Kidney epithelial cell (primary cell): ENCODE results near the gene AP3D1. TPM values are rescaled to one million over a fixed set of nuclear protein-coding genes. Genes with fewer than 3 reads are reported as not detected.

ENCODE experiments used
- DNase-seq: peaks from one replicate; pipeline ENCODE4 v3.0.0-alpha.2; 2010; ENCODE audit warnings: low read depth
- H3K27me3 ChIP-seq: 2 replicates; pipeline ENCODE4 v1.6.0; 2011; ENCODE audit warnings: low read length; ENCODE audit not compliant: control insufficient read depth, insufficient read depth
- H3K36me3 ChIP-seq: 2 replicates; pipeline ENCODE4 v1.5.1; 2011; ENCODE audit warnings: low read length; ENCODE audit not compliant: control insufficient read depth, insufficient read depth
- H3K4me3 ChIP-seq: 2 replicates; pipeline ENCODE4 v1.5.1; 2011; ENCODE audit warnings: low read depth, mild to moderate bottlenecking, control low read depth, low read length
- CTCF ChIP-seq: IDR thresholded peaks from 2 replicates; pipeline ENCODE4 v1.5.1; 2011; ENCODE audit warnings: mild to moderate bottlenecking, moderate library complexity, low read length, control low read depth, inconsistent platforms; ENCODE audit not compliant: insufficient read depth, poor library complexity, severe bottlenecking
- total RNA-seq: library from RNA; depleted of rRNA; stranded (reverse); fragments of >200 nt; gene quantifications from 2 replicates; pipeline ENCODE4 v1.2.3, GENCODE V29; 2015

The AP3D1 gene
- total RNA-seq, 1 donor from 2014 or later = 178 TPM

- H3K27me3 ChIP-seq = no peaks in the 10 kb centered on the region
- DNase-seq = no peak
- peaks cover 4% of the 10 kb centered on the region for H3K36me3 ChIP-seq
- TF ChIP-seq CTCF = no peak
- no peak overlapping the region for H3K4me3 ChIP-seq
Observed at GRCh38 chr19:2190848-2191455, 39.6 kb upstream of the AP3D1 start.

- Histone ChIP-seq H3K36me3 (peaks cover 4% of the 10 kb centered on the region), H3K4me3 (no peak overlapping the region), H3K27me3 (no peaks in the 10 kb centered on the region)
- DNase-seq = no peak
- no peak for TF ChIP-seq CTCF
Observed at GRCh38 chr19:2189880-2190279, 38.5 kb upstream of the AP3D1 start.

- peaks cover 2% of the 10 kb centered on the region for H3K36me3 ChIP-seq
- DNase-seq = no peak
- no peaks in the 10 kb centered on the region for H3K27me3 ChIP-seq
- no peak for TF ChIP-seq CTCF
- H3K4me3 ChIP-seq = no peak overlapping the region
Observed at GRCh38 chr19:2188708-2189385, 37.5 kb upstream of the AP3D1 start.

- Histone ChIP-seq H3K4me3 (no peak overlapping the region), H3K36me3 (peaks cover 2% of the 10 kb centered on the region), H3K27me3 (no peaks in the 10 kb centered on the region)
- no peak for DNase-seq
- TF ChIP-seq CTCF = no peak
Observed at GRCh38 chr19:2187159-2187558, 35.8 kb upstream of the AP3D1 start.

- Histone ChIP-seq H3K36me3 (peaks cover 2% of the 10 kb centered on the region), H3K4me3 (no peak overlapping the region), H3K27me3 (no peaks in the 10 kb centered on the region)
- no peak for DNase-seq
- no peak for TF ChIP-seq CTCF
Observed at GRCh38 chr19:2186071-2186846, 34.9 kb upstream of the AP3D1 start.

GRCh38 chr19:2185734-2186070 is 34.3 kb upstream of the AP3D1 start:
- no peaks in the 10 kb centered on the region for H3K27me3 ChIP-seq
- no peak overlapping the region for H3K4me3 ChIP-seq
- peaks cover 2% of the 10 kb centered on the region for H3K36me3 ChIP-seq

More at GRCh38 chr19:2185734-2186070, 34.3 kb upstream of the AP3D1 start:
- no peak for TF ChIP-seq CTCF
- no peak for DNase-seq
